ENCODE results near the gene SLCO3A1.
"Not testable (repeated sequence)": the region's sequence is repeated elsewhere in the genome, so short reads cannot be mapped to it uniquely, and the experiment has no call there.

Gene SLCO3A1

DNA sequence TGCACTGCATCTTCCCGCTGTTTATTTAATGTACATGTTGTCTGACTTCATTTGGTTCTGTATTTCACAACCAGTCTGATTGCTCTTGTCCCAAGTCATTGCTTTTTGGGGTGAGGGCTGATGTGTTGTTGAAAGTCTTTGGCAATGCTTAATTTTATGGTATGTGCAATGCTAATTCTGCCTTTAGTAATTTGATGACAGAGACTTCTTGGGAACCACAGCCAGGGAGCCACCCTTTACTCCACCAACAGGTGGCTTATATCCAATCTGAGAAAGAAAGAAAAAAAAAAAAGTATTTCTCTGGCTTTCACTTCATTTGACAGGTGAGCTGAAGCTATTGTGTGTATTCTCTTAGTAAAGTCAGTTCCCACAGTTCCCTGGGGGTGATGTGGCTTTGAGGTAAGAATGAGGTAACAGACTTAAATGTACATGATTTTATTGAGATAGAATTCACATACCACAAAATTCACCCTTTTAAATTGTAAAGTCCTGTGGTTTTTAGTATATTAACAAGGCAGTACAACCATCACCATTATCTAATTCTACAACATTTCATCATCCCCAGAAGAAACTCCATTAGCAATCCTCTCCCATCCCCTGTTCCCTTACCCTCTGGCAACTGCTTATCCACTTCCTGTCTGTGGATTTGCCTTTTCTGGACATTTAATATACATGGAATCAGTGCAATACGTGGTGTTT lies 97.3 kb downstream of the SLCO3A1 start:
- TF ChIP-seq, protein P1, sequence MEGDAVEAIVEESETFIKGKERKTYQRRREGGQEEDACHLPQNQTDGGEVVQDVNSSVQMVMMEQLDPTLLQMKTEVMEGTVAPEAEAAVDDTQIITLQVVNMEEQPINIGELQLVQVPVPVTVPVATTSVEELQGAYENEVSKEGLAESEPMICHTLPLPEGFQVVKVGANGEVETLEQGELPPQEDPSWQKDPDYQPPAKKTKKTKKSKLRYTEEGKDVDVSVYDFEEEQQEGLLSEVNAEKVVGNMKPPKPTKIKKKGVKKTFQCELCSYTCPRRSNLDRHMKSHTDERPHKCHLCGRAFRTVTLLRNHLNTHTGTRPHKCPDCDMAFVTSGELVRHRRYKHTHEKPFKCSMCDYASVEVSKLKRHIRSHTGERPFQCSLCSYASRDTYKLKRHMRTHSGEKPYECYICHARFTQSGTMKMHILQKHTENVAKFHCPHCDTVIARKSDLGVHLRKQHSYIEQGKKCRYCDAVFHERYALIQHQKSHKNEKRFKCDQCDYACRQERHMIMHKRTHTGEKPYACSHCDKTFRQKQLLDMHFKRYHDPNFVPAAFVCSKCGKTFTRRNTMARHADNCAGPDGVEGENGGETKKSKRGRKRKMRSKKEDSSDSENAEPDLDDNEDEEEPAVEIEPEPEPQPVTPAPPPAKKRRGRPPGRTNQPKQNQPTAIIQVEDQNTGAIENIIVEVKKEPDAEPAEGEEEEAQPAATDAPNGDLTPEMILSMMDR (IDR thresholded peaks at IDR 0.05; ENCODE audit: extremely low read depth, missing control alignments) = no peak
- DNase-seq (ENCODE audit: low spot score) = no peak

DNA sequence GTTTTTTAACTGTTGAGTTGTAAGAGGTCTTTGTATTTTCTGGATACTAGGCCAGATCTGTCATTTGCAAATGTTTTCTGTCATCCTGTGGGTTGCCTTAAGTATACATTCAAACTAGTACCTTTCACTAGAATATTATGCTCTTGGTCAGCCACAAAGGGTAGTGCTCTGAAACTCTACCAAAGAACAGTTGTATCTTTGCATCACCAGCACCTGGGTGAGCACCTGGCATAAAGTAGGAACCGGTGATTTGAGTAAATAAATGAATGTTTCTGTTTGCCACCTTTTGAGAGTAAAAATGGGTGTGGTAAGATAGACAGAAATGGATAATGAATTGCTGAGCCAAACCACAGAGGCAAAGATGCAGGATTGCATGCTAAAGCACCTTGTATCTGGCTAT lies 98.7 kb downstream of the SLCO3A1 start:
- TF ChIP-seq, protein P1 (IDR thresholded peaks at IDR 0.05; ENCODE audit: extremely low read depth, missing control alignments) = no peak
- no peak for DNase-seq (ENCODE audit: low spot score)

DNA sequence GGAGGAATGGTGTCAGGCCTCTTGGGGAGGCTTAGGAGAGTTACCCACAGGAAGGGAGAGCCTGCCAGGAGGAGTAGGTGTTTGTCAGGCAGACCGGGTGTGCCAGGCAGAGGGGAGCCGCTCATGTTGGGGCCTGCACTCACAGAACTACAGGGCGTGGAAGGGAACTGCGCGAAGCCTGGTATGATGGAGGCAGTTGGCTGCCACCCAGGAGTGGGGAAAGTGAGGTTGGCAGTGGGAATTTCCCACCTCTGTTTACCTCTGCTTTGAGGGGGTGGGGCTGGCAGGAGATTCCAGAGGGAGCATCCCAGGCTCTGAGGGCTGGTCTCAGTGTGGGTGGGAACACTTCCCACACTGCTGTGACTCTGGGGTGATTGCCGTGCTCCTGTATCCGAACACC lies 99.9 kb downstream of the SLCO3A1 start:
- TF ChIP-seq, protein P1 (IDR thresholded peaks at IDR 0.05; ENCODE audit: extremely low read depth, missing control alignments) = no peak
- DNase-seq (ENCODE audit: low spot score) = no peak

DNA sequence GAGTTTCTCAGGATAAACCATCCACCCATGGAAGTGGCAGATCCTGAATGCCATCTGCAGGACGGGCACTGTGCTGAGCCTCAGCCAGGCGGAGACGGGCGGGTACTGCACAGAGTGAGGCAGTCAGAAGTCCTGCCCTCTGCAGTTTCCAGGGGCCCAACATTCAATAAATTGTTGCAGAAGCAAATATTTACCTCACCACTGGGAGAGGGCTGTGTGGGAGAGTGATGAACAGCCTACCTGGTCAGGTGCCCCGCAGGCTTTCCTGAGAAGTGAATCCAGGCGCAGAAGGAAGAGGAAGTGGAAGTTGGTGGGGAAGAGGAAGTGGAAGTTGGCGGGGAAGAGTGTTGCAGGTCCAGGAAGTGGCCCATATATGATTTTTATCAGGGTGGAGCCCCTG lies 100.8 kb downstream of the SLCO3A1 start:
- DNase-seq (ENCODE audit: low spot score) = no peak
- TF ChIP-seq, protein P1 (IDR thresholded peaks at IDR 0.05; ENCODE audit: extremely low read depth, missing control alignments) = no peak

DNA sequence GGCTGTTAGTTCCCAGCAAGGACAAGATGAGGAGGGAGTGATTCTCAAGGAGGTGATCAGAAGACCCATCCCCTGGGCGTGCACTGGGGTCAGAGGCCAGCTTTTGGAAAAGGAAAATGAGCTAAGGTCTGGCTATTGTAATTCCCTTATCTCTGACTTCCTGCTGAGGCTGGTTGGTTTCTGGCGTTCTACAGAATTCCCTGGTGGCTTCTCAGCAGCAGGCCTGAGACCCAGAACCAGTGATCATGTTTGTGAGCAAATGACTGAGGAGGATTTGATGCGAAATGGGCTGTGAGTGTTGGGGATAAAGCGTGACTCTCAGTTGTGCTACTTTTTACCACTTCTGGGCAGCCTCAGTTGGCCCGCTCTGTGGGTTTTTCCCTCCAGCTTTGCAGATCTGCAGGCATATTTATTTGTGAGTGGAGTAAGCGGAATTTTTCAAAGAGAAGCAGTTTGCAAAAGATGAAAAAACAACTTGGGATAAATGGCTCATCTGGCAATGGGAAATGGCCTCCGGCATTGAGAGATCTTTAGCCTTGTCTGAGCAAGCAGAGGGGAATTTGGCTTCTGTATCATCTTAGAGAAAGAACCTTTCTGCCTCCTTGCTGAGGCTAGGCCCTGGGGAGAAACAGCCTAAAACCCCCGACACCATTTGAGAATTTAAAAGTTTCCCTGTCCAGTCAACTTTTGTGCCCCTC lies 102.7 kb downstream of the SLCO3A1 start:
- DNase-seq (ENCODE audit: low spot score) = no peak
- TF ChIP-seq, protein P1 (IDR thresholded peaks at IDR 0.05; ENCODE audit: extremely low read depth, missing control alignments) = no peak

DNA sequence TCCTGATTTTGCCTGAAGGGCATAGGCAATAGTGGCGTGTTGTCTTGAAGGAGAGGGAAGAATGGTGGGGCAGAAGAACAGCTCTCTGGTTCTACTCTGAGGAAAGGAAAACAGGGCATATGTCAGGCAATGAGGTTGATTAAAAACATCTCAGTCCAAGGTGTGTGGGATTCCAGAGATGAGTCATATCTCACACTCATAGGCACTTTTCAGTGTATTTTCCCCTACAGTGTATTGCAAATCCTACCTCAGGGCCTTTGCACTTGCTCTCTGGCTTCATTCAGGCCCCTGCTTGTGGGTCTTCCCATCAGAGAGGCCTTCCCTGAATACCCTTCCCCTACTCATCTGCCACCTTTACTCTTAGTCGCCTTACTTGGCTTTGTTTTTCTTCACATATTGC lies 107.8 kb downstream of the SLCO3A1 start:
- no peak for DNase-seq (ENCODE audit: low spot score)
- TF ChIP-seq, protein P1 (IDR thresholded peaks at IDR 0.05; ENCODE audit: extremely low read depth, missing control alignments) = no peak

DNA sequence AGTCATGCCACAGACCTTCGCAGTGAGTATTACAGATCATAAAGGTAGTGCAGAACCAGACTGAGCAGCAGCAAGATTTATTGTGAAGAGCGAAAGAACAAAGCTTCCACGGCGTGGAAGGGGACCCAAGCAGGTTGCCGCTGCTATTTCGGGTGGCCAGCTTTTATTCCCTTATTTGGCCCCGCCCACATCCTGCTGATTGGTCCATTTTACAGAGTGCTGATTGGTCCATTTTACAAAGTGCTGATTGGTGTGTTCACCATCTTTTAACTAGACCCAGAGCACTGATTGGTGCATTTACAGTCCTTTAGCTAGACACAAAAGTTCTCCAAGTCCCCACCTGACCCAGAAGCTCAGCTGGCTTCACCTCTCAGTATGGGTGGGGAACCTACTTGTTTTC lies 110.2 kb downstream of the SLCO3A1 start:
- not testable (repeated sequence) for DNase-seq (ENCODE audit: low spot score)

Data from GM20000 (cell line).